Measurements from ENCODE around the gene SH3BP5. TPM values are rescaled to one million over a fixed set of nuclear protein-coding genes. Genes with fewer than 3 reads are reported as not detected.

Gene SH3BP5
- total RNA-seq, 1 experiment from 2014 or later: 20.3 TPM

GRCh38 chr3:15217841-15218267 is 114.5 kb downstream of the SH3BP5 start:
- intact Hi-C loops (cut with micrococcal nuclease; ENCODE audit: unreplicated experiment): no loop called here
- DNase-seq (ENCODE audit: low spot score): no peak
- Histone ChIP-seq H3K4me3 (ENCODE audit: low read depth, low read length, poor library complexity, severe bottlenecking) (no peak overlapping the region), H3K9me3 (ENCODE audit: low read depth, low read length, poor library complexity, severe bottlenecking) (no peaks in the 10 kb centered on the region), H3K4me1 (ENCODE audit: insufficient read depth, low read length, poor library complexity, severe bottlenecking) (no peaks in the 10 kb centered on the region), H3K36me3 (ENCODE audit: insufficient read depth, low read length, poor library complexity, severe bottlenecking) (peaks cover 47% of the 10 kb centered on the region), H3K27me3 (replicated peaks; ENCODE audit: insufficient read depth, low read depth, low read length, poor library complexity) (no peaks in the 10 kb centered on the region), H3K27ac (ENCODE audit: low read depth, low read length, poor library complexity, severe bottlenecking) (no peak overlapping the region)
- BruUV-seq (replicated peaks): no TSS peak
- TF ChIP-seq CTCF (conservative IDR thresholded peaks at IDR 0.05; ENCODE audit: low read depth, low read length) (no peak), EZH2 (IDR thresholded peaks at IDR 0.05; ENCODE audit: borderline replicate concordance, low read depth, low read length, poor library complexity, severe bottlenecking) (no peak)
- POLR2A ChIA-PET (ENCODE audit: low non-redundant PET): no interaction called here
- CTCF ChIA-PET: no interaction called here

- no peak for DNase-seq (ENCODE audit: low spot score)
- intact Hi-C loops (cut with micrococcal nuclease; ENCODE audit: unreplicated experiment): no loop called here
- H3K36me3 ChIP-seq (ENCODE audit: insufficient read depth, low read length, poor library complexity, severe bottlenecking): peaks cover 49% of the 10 kb centered on the region
- no peaks in the 10 kb centered on the region for H3K4me1 ChIP-seq (ENCODE audit: insufficient read depth, low read length, poor library complexity, severe bottlenecking)
- no TSS peak for BruUV-seq (replicated peaks)
- TF ChIP-seq CTCF (conservative IDR thresholded peaks at IDR 0.05; ENCODE audit: low read depth, low read length): no peak
- no peak for TF ChIP-seq EZH2 (IDR thresholded peaks at IDR 0.05; ENCODE audit: borderline replicate concordance, low read depth, low read length, poor library complexity, severe bottlenecking)
- CTCF ChIA-PET: no interaction called here
- POLR2A ChIA-PET (ENCODE audit: low non-redundant PET): no interaction called here
- no peaks in the 10 kb centered on the region for H3K9me3 ChIP-seq (ENCODE audit: low read depth, low read length, poor library complexity, severe bottlenecking)
- H3K4me3 ChIP-seq (ENCODE audit: low read depth, low read length, poor library complexity, severe bottlenecking): no peak overlapping the region
- no peaks in the 10 kb centered on the region for H3K27me3 ChIP-seq (replicated peaks; ENCODE audit: insufficient read depth, low read depth, low read length, poor library complexity)
- H3K27ac ChIP-seq (ENCODE audit: low read depth, low read length, poor library complexity, severe bottlenecking): no peak overlapping the region
Measured at GRCh38 chr3:15217011-15217671, 115.2 kb downstream of the SH3BP5 start.

- POLR2A ChIA-PET (ENCODE audit: low non-redundant PET): interaction anchor here (0.6 kb wide), 1 partner anchor 186 kb away, joined by 22 read pairs; no protein-coding TSS in a partner anchor
Measured at GRCh38 chr3:15216501-15216900, 115.9 kb downstream of the SH3BP5 start.

More at GRCh38 chr3:15216501-15216900, 115.9 kb downstream of the SH3BP5 start:
- Histone ChIP-seq H3K4me3 (ENCODE audit: low read depth, low read length, poor library complexity, severe bottlenecking) (no peak overlapping the region), H3K9me3 (ENCODE audit: low read depth, low read length, poor library complexity, severe bottlenecking) (no peaks in the 10 kb centered on the region), H3K27ac (ENCODE audit: low read depth, low read length, poor library complexity, severe bottlenecking) (no peak overlapping the region), H3K4me1 (ENCODE audit: insufficient read depth, low read length, poor library complexity, severe bottlenecking) (no peaks in the 10 kb centered on the region), H3K27me3 (replicated peaks; ENCODE audit: insufficient read depth, low read depth, low read length, poor library complexity) (no peaks in the 10 kb centered on the region), H3K36me3 (ENCODE audit: insufficient read depth, low read length, poor library complexity, severe bottlenecking) (peaks cover 53% of the 10 kb centered on the region)
- no peak for TF ChIP-seq CTCF (conservative IDR thresholded peaks at IDR 0.05; ENCODE audit: low read depth, low read length)
- no peak for DNase-seq (ENCODE audit: low spot score)
- BruUV-seq (replicated peaks): no TSS peak
- intact Hi-C loops (cut with micrococcal nuclease; ENCODE audit: unreplicated experiment): no loop called here
- CTCF ChIA-PET: no interaction called here
